ENCODE measurements around the gene RHOC. TPM values are rescaled to one million over a fixed set of nuclear protein-coding genes. Genes with fewer than 3 reads are reported as not detected.

Gene RHOC
- total and polyA plus RNA-seq, 2 donors (not counting 1 experiment from before 2014, with no cell fraction given), result 21.0 to 28.3 TPM

DNA sequence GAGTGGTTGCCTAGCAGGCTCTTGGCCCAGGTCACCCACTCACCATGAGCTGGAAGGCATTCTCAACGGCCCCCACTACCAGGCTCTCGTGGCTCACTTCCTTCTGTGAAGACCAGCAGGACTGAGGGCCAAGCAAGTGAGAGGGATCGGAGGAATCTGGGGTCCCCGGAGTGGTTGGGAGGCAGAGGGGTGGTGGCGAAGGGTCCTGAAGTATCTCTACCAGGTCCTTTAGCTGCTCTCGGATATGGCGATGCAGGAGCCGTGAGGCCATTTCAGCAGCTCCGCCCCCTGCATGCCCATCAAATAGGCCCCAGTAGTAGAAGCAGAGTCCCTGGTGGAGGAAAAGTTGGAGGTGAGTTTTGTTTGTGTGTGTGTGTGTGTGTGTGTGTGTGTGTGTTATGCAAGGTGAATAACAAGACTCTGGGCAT is 5.8 kb upstream of the RHOC start:
- Histone ChIP-seq H4K20me1 (ENCODE audit: control insufficient read depth, insufficient read depth, low read length, poor library complexity, severe bottlenecking) (no peaks in the 10 kb centered on the region), H3K27ac (ENCODE audit: low read length in 2 of 2) (no peak overlapping the region), H2AFZ (ENCODE audit: insufficient read depth, low read depth, low read length, poor library complexity, severe bottlenecking) (no peak overlapping the region), H3K36me3 (replicated peaks in 1 of 2; ENCODE audit: control extremely low read depth in 1 of 2, control insufficient read depth in 1 of 2, extremely low read depth in 1 of 2, insufficient read depth in 2 of 2, low read length in 1 of 2) (no peaks in the 10 kb centered on the region), H3K9me3 (ENCODE audit: control extremely low read depth in 1 of 3, control insufficient read depth in 2 of 3, insufficient read depth in 1 of 3, low read length in 2 of 3) (no peaks in the 10 kb centered on the region), H3K27me3 (replicated peaks in 1 of 4; ENCODE audit: control extremely low read depth in 1 of 4, control insufficient read depth in 3 of 4, insufficient read depth in 4 of 4, low read length in 3 of 4) (no peaks in the 10 kb centered on the region), H3K4me1 (ENCODE audit: control insufficient read depth in 2 of 2, insufficient read depth in 2 of 2, low read length in 2 of 2) (peaks cover 19 to 37% of the 10 kb centered on the region in 2 donors), H3K79me2 (ENCODE audit: control insufficient read depth, insufficient read depth, low read length) (no peaks in the 10 kb centered on the region), H3K9ac (ENCODE audit: low read length) (no peak overlapping the region), H3K4me2 (replicated peaks; ENCODE audit: low read depth, low read length, poor library complexity, severe bottlenecking) (no peak overlapping the region), H3K4me3 (ENCODE audit: control extremely low read depth in 1 of 5, extremely low read depth in 1 of 5, insufficient read depth in 1 of 5, low read depth in 2 of 5, low read length in 4 of 5) (no peak overlapping the region)
- ChIA-PET POLR2A (no interaction called here), CTCF (interaction anchor here (0.9 to 6.6 kb wide), 2 partner anchors 321 to 360 kb away, joined by 3 to 122 read pairs; partner anchors contain the start of gene LRIG2)
- peak; percentile 27 for DNase-seq
- no peak for TF ChIP-seq EZH2 (IDR thresholded peaks at IDR 0.05; ENCODE audit: borderline replicate concordance, insufficient read depth, low read depth, low read length, poor library complexity, severe bottlenecking)
- TF ChIP-seq, protein P1, sequence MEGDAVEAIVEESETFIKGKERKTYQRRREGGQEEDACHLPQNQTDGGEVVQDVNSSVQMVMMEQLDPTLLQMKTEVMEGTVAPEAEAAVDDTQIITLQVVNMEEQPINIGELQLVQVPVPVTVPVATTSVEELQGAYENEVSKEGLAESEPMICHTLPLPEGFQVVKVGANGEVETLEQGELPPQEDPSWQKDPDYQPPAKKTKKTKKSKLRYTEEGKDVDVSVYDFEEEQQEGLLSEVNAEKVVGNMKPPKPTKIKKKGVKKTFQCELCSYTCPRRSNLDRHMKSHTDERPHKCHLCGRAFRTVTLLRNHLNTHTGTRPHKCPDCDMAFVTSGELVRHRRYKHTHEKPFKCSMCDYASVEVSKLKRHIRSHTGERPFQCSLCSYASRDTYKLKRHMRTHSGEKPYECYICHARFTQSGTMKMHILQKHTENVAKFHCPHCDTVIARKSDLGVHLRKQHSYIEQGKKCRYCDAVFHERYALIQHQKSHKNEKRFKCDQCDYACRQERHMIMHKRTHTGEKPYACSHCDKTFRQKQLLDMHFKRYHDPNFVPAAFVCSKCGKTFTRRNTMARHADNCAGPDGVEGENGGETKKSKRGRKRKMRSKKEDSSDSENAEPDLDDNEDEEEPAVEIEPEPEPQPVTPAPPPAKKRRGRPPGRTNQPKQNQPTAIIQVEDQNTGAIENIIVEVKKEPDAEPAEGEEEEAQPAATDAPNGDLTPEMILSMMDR (IDR thresholded peaks at IDR 0.05), result no peak
- 95% methylated on average over 8 of the region's 9 CpGs for WGBS (ENCODE audit: insufficient coverage)
- no peak for ATAC-seq (ENCODE audit: low read depth)
- Mint-ChIP-seq H3K4me3 (no peak overlapping the region), H3K4me1 (peaks cover 26% of the 10 kb centered on the region), H3K27me3 (no peaks in the 10 kb centered on the region), H3K9me3 (ENCODE audit: insufficient read depth) (no peaks in the 10 kb centered on the region), H3K27ac (no peak overlapping the region)
- intact Hi-C loops (cut with micrococcal nuclease), result loop anchor here (10.0 kb wide), 4 partner anchors 1102 to 2002 kb away; partner anchors contain the start of genes AP4B1, DCLRE1B, NRAS and RSBN1

DNA sequence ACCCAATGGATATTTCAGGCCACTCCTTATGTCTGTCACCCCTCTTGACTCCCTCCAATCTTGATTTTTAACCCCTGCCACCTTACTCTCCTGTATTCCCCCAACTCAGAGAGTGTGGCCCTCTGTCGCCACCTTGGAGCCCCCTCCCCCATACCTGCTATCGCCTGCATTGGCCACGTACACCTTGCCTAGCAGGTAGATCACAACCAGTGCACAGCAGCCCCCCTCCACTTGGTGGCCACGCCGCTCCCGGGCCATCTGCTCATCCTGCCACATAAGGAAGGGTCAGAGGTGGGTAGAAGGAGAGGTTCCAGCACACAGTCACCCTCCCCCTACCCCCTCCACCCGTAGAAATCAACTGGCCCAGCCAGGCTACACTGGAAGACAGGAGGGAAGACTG is 5.3 kb upstream of the RHOC start:
- H3K4me1 Mint-ChIP-seq, result peaks cover 31% of the 10 kb centered on the region
- 100% methylated on average over 1 of the region's 7 CpGs for WGBS (ENCODE audit: insufficient coverage)
- Histone ChIP-seq H2AFZ (ENCODE audit: insufficient read depth, low read depth, low read length, poor library complexity, severe bottlenecking) (no peak overlapping the region), H4K20me1 (ENCODE audit: control insufficient read depth, insufficient read depth, low read length, poor library complexity, severe bottlenecking) (no peaks in the 10 kb centered on the region), H3K4me1 (ENCODE audit: control insufficient read depth in 2 of 2, insufficient read depth in 2 of 2, low read length in 2 of 2) (peaks cover 23 to 37% of the 10 kb centered on the region in 2 donors), H3K9me3 (ENCODE audit: control extremely low read depth in 1 of 3, control insufficient read depth in 2 of 3, insufficient read depth in 1 of 3, low read length in 2 of 3) (no peaks in the 10 kb centered on the region), H3K27ac (ENCODE audit: low read length in 2 of 2) (no peak overlapping the region), H3K4me2 (replicated peaks; ENCODE audit: low read depth, low read length, poor library complexity, severe bottlenecking) (no peak overlapping the region), H3K79me2 (ENCODE audit: control insufficient read depth, insufficient read depth, low read length) (no peaks in the 10 kb centered on the region), H3K9ac (ENCODE audit: low read length) (no peak overlapping the region), H3K4me3 (ENCODE audit: control extremely low read depth in 1 of 5, extremely low read depth in 1 of 5, insufficient read depth in 1 of 5, low read depth in 2 of 5, low read length in 4 of 5) (no peak overlapping the region), H3K36me3 (replicated peaks in 1 of 2; ENCODE audit: control extremely low read depth in 1 of 2, control insufficient read depth in 1 of 2, extremely low read depth in 1 of 2, insufficient read depth in 2 of 2, low read length in 1 of 2) (no peaks in the 10 kb centered on the region), H3K27me3 (replicated peaks in 1 of 4; ENCODE audit: control extremely low read depth in 1 of 4, control insufficient read depth in 3 of 4, insufficient read depth in 4 of 4, low read length in 3 of 4) (no peaks in the 10 kb centered on the region)
- H3K9me3 Mint-ChIP-seq (ENCODE audit: insufficient read depth), result no peaks in the 10 kb centered on the region
- intact Hi-C loops (cut with micrococcal nuclease), result loop anchor here (10.0 kb wide), 4 partner anchors 1103 to 2003 kb away; partner anchors contain the start of genes AP4B1, DCLRE1B, NRAS and RSBN1
- ATAC-seq (ENCODE audit: low read depth) (no peak), DNase-seq (no peak)
- no peak overlapping the region for H3K4me3 Mint-ChIP-seq
- no peak overlapping the region for H3K27ac Mint-ChIP-seq
- no peak for TF ChIP-seq EZH2 (IDR thresholded peaks at IDR 0.05; ENCODE audit: borderline replicate concordance, insufficient read depth, low read depth, low read length, poor library complexity, severe bottlenecking)
- TF ChIP-seq, protein P1 (IDR thresholded peaks at IDR 0.05), result no peak
- ChIA-PET POLR2A (no interaction called here), CTCF (interaction anchor here (0.9 to 6.6 kb wide), 2 partner anchors 321 to 361 kb away, joined by 3 to 122 read pairs; partner anchors contain the start of gene LRIG2)
- no peaks in the 10 kb centered on the region for H3K27me3 Mint-ChIP-seq

Measured in B cell (primary cell).